ENCODE results near the gene CAMK4. TPM values are rescaled to one million over a fixed set of nuclear protein-coding genes. Genes with fewer than 3 reads are reported as not detected.

The CAMK4 gene
- total RNA-seq, 4 donors from 2014 or later = 0.42 to 5.3 (median 3.5) TPM

GRCh38 chr5:111246459-111246858 is 22.3 kb downstream of the CAMK4 start:
- Histone ChIP-seq H3K4me3 (no peak overlapping the region), H3K4me1 (no peaks in the 10 kb centered on the region), H3K27me3 (no peaks in the 10 kb centered on the region), H3K27ac (replicated peaks in 1 of 4) (no peak overlapping the region), H3K36me3 (no peaks in the 10 kb centered on the region), H3K9me3 (no peaks in the 10 kb centered on the region)
- TF ChIP-seq POLR2A (IDR thresholded peaks at IDR 0.05; ENCODE audit: low read depth) = no peak
- TF ChIP-seq POLR2AphosphoS5 (IDR thresholded peaks at IDR 0.05) = no peak
- TF ChIP-seq EP300 (IDR thresholded peaks at IDR 0.05) = no peak
- no peak for TF ChIP-seq CTCF (IDR thresholded peaks at IDR 0.05)
- 100% methylated on average over 1 of the region's 1 CpG for WGBS
- intact Hi-C loops (cut with DNase I) = no loop called here
- no peak for DNase-seq (ENCODE audit: extremely low spot score)

GRCh38 chr5:111248571-111248970 is 24.4 kb downstream of the CAMK4 start:
- H3K4me3 ChIP-seq = no peak overlapping the region
- no peaks in the 10 kb centered on the region for H3K4me1 ChIP-seq
- no peak for DNase-seq (ENCODE audit: extremely low spot score)
- H3K9me3 ChIP-seq = no peaks in the 10 kb centered on the region
- 85% methylated on average over 3 of the region's 3 CpGs for WGBS
- H3K36me3 ChIP-seq = no peaks in the 10 kb centered on the region
- H3K27ac ChIP-seq (replicated peaks in 1 of 4) = no peak overlapping the region
- intact Hi-C loops (cut with DNase I) = no loop called here
- H3K27me3 ChIP-seq = no peaks in the 10 kb centered on the region
- TF ChIP-seq EP300 (IDR thresholded peaks at IDR 0.05) = no peak
- TF ChIP-seq POLR2A (IDR thresholded peaks at IDR 0.05; ENCODE audit: low read depth) = no peak
- TF ChIP-seq CTCF (IDR thresholded peaks at IDR 0.05) = no peak
- TF ChIP-seq POLR2AphosphoS5 (IDR thresholded peaks at IDR 0.05) = no peak

GRCh38 chr5:111251921-111252320 is 27.7 kb downstream of the CAMK4 start:
- 69% methylated on average over 6 of the region's 6 CpGs for WGBS
- no peak overlapping the region for H3K27ac ChIP-seq (replicated peaks in 1 of 4)
- TF ChIP-seq CTCF (IDR thresholded peaks at IDR 0.05) (no peak), EP300 (IDR thresholded peaks at IDR 0.05) (no peak), POLR2AphosphoS5 (IDR thresholded peaks at IDR 0.05) (no peak), POLR2A (IDR thresholded peaks at IDR 0.05; ENCODE audit: low read depth) (no peak)
- DNase-seq (ENCODE audit: extremely low spot score) = no peak
- H3K9me3 ChIP-seq = no peaks in the 10 kb centered on the region
- no peaks in the 10 kb centered on the region for H3K4me1 ChIP-seq
- H3K4me3 ChIP-seq = no peak overlapping the region
- H3K36me3 ChIP-seq = no peaks in the 10 kb centered on the region
- intact Hi-C loops (cut with DNase I) = no loop called here
- no peaks in the 10 kb centered on the region for H3K27me3 ChIP-seq

- Histone ChIP-seq H3K27me3 (no peaks in the 10 kb centered on the region), H3K27ac (replicated peaks in 1 of 4) (no peak overlapping the region), H3K4me1 (no peaks in the 10 kb centered on the region), H3K4me3 (no peak overlapping the region), H3K36me3 (no peaks in the 10 kb centered on the region), H3K9me3 (no peaks in the 10 kb centered on the region)
- no peak for DNase-seq (ENCODE audit: extremely low spot score)
- intact Hi-C loops (cut with DNase I) = no loop called here
- 91% methylated on average over 5 of the region's 5 CpGs for WGBS
- TF ChIP-seq CTCF (IDR thresholded peaks at IDR 0.05) (no peak), POLR2A (IDR thresholded peaks at IDR 0.05; ENCODE audit: low read depth) (no peak), EP300 (IDR thresholded peaks at IDR 0.05) (no peak), POLR2AphosphoS5 (IDR thresholded peaks at IDR 0.05) (no peak)
Measured at GRCh38 chr5:111252799-111253545, 28.8 kb downstream of the CAMK4 start.

- intact Hi-C loops (cut with DNase I) = no loop called here
- Histone ChIP-seq H3K27me3 (no peaks in the 10 kb centered on the region), H3K36me3 (no peaks in the 10 kb centered on the region), H3K4me1 (no peaks in the 10 kb centered on the region), H3K4me3 (no peak overlapping the region), H3K9me3 (no peaks in the 10 kb centered on the region), H3K27ac (replicated peaks in 1 of 4) (no peak overlapping the region)
- no peak for DNase-seq (ENCODE audit: extremely low spot score)
- no peak for TF ChIP-seq CTCF (IDR thresholded peaks at IDR 0.05)
- no peak for TF ChIP-seq EP300 (IDR thresholded peaks at IDR 0.05)
- TF ChIP-seq POLR2AphosphoS5 (IDR thresholded peaks at IDR 0.05) = no peak
- no peak for TF ChIP-seq POLR2A (IDR thresholded peaks at IDR 0.05; ENCODE audit: low read depth)
- WGBS = 93% methylated on average over 3 of the region's 3 CpGs
Measured at GRCh38 chr5:111254613-111255012, 30.4 kb downstream of the CAMK4 start.
